ENCODE measurements around the gene DYRK1A.
"Not testable (repeated sequence)": the region's sequence is repeated elsewhere in the genome, so short reads cannot be mapped to it uniquely, and the experiment has no call there.

DYRK1A gene

GRCh38 chr21:37489553-37489952 lies 123.0 kb downstream of the DYRK1A start:
- DNase-seq, result no peak

GRCh38 chr21:37490084-37490483 lies 123.5 kb downstream of the DYRK1A start:
- DNase-seq, result no peak

GRCh38 chr21:37496972-37497371 lies 130.4 kb downstream of the DYRK1A start:
- no peak for DNase-seq

GRCh38 chr21:37498664-37499063 lies 132.1 kb downstream of the DYRK1A start:
- DNase-seq, result no peak

- DNase-seq, result no peak
These were observed 136.4 kb downstream of the DYRK1A start for GRCh38 chr21:37502947-37503346.

GRCh38 chr21:37503848-37504467 lies 137.4 kb downstream of the DYRK1A start:
- no peak for DNase-seq

- DNase-seq, result no peak
These were observed 139.4 kb downstream of the DYRK1A start for GRCh38 chr21:37505963-37506362.

- no peak for DNase-seq
These were observed 141.1 kb downstream of the DYRK1A start for GRCh38 chr21:37507716-37508115.

GRCh38 chr21:37508341-37508740 lies 141.8 kb downstream of the DYRK1A start:
- DNase-seq, result no peak

- no peak for DNase-seq
These were observed 143.3 kb downstream of the DYRK1A start for GRCh38 chr21:37509802-37510393.

- DNase-seq, result no peak
These were observed 145.3 kb downstream of the DYRK1A start for GRCh38 chr21:37511848-37512247.

- DNase-seq, result no peak
These were observed 146.8 kb downstream of the DYRK1A start for GRCh38 chr21:37513383-37513782.

- no peak for DNase-seq
These were observed 147.6 kb downstream of the DYRK1A start for GRCh38 chr21:37514038-37514667.

GRCh38 chr21:37516998-37517397 lies 150.4 kb downstream of the DYRK1A start:
- no peak for DNase-seq

GRCh38 chr21:37520801-37521200 lies 154.2 kb downstream of the DYRK1A start:
- DNase-seq, result no peak

GRCh38 chr21:37521658-37522057 lies 155.1 kb downstream of the DYRK1A start:
- DNase-seq, result no peak

- no peak for DNase-seq
These were observed 156.2 kb downstream of the DYRK1A start for GRCh38 chr21:37522641-37523295.

- not testable (repeated sequence) for DNase-seq
These were observed 158.4 kb downstream of the DYRK1A start for GRCh38 chr21:37524944-37525343.

GRCh38 chr21:37525810-37526209 lies 159.2 kb downstream of the DYRK1A start:
- DNase-seq, result no peak

GRCh38 chr21:37527103-37527502 lies 160.5 kb downstream of the DYRK1A start:
- no peak for DNase-seq

GRCh38 chr21:37527716-37528115 lies 161.1 kb downstream of the DYRK1A start:
- DNase-seq, result no peak

GRCh38 chr21:37528150-37528937 lies 161.8 kb downstream of the DYRK1A start:
- DNase-seq, result no peak

GRCh38 chr21:37529649-37530048 lies 163.1 kb downstream of the DYRK1A start:
- no peak for DNase-seq
